Measurements from ENCODE around the gene RTF1.

Gene RTF1

DNA sequence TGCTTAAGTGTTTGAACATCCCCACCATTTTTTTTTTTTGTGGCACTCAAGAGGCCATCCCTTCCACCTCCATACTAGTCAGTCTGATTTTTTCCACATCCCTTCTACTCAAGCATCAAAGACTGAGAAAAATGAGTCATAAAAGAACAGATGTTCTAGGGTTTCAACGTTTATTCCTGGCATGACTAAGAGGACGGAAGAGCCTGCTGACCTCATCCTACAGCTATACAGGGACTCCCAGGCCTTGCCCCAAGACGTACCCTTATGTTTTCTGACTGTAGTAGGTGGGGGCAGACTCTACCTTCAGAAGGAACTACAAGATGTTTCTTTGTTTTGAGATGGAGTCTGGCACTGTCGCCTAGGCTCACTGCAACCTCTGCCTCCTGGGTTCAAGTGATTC, 73.5 kb downstream of the RTF1 start:
- DNase-seq: no peak

DNA sequence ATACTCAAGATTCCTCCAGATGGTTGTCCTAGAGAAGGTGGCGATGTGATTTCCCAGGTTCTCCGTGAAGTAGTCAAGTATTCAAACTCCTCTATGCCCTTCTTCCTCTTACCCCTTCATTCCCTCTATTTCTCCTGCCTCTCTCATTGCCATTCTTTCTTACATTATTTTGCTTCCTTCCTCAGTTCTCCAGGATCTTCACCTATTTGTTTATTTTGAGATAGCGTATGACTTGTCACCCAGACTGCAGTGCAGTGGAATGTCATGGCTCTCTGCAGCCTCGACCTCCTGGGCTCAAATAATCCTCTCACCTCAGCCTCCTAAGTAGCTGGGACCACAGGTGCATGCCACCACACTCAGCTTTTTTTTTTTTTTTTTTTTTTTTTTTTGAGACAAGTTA, 75.0 kb downstream of the RTF1 start:
- no peak for DNase-seq

DNA sequence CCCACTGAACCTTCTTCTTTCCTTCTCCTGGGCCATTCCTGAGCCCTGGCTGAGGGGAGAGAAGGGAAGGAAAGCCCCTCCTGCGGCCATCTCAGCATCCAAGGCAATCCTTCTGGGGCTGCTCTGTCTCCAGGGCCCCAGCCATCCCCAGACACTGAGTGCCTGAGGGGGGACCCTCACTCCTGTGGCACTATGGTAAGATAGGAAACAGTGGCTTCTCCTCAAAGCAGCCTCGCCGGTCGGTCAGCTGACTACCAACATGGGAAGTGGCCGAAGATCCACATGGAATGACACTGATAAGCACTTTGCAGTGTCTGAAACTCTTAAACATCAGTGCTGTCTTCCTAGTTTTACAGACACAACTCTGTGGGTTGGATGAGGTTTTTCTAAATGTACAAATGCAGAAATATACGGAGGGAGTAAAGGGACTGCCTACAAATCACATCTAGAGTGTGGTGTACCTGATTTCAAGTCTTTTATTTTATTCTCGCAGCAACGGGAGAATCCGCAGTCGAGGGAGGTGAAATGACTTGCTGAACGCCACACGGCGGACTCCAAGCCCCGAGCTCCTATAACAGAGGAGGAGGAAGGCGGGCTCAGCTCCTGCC, 75.8 kb downstream of the RTF1 start:
- no peak for DNase-seq

DNA sequence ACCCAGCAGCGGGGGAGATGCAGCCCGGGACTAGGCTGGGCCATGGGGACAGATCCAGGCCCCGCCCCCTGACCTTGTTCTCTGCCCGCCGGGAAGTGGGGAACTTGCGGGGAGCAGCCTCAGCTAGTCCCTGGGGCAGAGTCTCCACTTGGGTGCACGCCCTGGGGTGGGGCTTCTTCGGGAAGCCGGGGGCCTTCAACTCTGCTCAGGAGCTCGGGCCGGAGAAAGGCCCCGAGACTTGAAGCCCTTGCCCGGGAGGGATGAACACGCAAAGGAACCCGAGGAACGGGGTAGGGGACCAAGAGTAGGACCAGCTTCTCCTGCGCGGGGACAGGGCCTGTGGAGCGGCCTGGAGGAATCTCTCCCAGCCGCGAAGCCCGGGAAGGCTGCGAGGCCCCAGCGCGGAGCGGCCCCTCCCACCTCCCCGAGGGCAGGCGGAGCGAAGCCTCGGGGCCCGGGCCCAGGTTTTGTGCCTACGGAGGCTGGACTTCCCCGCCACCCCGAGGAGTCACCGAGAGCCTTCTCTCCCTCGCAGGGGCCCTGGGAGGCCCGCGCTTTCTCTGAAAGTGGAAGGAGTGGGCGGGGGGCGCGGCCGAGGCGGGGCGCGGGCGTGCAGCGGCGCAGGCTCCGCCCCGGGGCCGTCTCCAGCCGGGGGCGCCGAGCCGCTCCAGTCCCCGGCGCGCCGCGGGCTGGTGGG, 76.5 kb downstream of the RTF1 start, which contains the start of gene ITPKA:
Gene ITPKA (plus strand): TSS at position 670 of the 697 bp plus-strand sequence. CDS start 54 bp downstream, outside the sequence.
- peak; percentile 46 for DNase-seq

DNA sequence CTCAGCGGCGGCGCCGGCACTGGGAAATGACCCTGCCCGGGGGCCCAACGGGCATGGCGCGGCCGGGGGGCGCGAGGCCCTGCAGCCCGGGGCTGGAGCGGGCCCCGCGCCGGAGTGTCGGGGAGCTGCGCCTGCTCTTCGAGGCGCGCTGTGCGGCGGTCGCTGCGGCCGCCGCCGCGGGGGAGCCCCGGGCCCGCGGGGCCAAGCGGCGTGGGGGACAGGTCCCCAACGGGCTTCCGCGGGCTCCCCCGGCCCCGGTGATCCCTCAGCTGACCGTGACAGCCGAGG, 77.0 kb downstream of the RTF1 start:
- no peak for DNase-seq

DNA sequence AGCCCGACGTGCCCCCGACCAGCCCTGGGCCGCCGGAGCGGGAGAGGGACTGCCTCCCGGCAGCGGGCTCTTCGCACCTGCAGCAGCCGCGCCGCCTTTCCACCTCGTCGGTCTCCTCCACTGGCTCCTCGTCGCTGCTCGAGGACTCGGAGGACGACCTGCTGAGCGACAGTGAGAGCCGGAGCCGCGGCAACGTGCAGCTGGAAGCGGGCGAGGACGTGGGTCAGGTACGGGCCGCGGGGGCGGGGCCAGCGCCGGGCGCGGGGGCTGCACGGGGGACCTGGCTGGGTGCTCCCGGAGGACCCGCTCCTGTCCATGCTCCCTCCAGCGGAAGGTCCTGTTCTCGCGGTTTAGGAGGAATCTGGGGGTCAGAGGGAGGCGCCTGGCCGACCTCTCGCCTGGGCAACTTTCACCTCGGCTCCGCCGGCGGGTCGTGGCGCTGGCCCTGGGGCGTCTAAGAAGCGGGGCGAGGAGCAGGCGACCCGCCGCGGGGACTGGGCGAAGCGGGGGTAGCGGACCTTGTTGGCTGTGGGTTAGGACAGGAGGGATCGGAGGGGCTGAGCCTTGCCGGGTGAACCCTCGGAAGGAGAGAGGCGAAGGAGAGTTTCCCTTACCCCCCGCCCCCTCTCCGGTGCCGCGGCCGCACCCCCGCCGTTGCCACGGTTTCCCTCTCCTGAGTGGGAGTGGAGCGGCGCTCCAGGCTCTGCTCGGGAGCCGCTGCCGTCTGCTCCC, 77.5 kb downstream of the RTF1 start:
- no peak for DNase-seq

DNA sequence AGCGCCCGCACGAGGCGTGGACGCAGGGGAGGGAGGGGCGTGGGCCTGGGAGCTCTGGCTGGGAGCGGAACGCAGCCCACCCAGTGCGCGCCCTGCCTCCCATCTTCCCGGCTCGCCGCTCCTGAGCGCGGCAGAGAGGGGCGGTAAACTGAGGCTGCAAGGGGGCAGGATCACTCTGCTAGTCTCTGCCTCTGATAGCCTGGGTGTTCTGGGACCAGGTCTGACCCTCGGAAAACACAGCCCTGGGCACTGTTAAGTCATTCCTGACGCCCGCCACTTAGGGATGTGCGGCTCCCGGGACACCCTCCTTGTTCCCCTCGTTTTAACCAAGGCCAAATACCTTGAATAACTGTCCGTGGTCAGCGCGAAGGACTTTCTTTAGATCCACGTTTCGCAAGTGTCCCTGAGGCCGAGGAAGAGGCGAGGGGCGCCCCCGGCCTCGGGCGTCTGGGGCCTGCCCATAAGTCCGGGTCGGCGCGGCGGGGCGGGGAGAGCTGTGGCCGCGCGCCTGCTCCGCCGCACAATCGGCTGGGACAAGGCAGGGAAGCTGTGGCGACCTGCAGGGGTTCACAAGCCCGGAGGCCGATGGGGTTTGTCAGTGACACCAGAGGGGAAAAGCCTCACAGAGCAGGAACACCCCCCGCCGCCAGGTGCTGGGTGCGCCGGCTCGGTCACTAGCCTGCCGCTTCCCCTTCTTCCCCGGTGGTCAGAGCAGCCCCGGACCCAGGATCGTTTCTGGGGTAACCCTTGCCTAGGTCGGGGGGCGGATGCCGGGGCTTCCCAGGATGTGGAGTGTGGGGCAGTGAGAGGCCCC, 78.2 kb downstream of the RTF1 start:
- no peak for DNase-seq

DNA sequence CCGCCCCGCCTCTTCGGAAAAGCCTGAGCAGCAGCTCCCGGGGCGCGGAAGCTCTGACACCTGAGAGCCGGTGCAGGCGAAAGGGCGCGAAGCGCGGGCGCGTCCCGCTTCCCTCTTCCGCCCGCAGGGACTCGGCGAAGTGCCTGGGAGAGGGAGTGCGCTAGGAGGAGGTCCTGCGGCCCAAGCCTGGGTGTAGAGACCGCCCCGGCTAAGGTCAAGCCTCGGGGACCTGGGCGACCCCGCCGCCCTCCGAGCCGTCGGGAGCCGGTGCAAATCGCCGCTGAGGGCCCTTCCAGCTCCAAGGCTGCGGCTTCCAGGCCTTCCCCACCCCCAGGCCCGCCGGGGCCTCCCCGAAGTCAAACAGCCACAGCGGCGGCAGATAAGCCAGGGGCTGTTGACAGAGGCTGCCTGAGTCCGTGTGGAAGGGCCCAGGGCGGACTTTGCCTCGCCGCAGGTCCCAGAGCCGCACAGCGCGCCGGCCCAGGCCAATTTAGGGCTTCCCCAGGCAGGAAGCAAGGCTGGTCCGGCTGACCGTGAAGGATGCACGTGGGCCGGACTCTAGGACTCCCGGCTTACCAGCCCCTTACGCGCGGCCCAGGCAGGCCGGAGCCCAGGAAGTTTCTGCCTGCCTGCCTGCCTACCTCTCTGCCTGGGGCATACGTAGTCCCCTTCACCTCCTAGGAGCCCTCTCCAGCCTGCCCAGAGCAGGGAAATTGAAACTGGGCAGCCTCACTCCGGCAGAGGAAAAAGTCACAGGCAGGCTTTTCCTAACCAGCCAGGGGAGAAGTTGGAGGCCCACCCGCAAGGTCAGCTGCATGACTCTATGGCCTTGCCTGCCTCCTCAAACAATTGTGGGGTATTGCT, 79.1 kb downstream of the RTF1 start:
- DNase-seq: no peak

DNA sequence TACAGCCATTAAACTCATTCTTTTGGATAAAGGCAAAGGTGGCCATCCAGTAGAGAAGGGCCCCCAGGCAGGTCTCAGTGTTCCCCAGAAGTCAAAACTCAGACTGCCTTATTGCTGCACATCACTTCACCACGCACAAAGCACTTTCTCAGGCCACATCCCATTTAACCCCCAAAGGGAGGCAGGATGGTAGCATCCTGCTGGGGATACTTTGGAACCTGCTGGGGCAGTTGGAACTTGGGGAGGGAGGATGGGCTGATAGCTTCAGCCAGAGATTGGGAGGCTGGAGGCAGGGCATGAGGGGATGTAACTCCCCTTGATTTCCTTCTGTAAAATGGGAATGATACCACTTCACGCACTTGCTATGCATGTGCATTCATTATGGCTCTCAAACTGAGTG, 81.8 kb downstream of the RTF1 start:
- DNase-seq: no peak

DNA sequence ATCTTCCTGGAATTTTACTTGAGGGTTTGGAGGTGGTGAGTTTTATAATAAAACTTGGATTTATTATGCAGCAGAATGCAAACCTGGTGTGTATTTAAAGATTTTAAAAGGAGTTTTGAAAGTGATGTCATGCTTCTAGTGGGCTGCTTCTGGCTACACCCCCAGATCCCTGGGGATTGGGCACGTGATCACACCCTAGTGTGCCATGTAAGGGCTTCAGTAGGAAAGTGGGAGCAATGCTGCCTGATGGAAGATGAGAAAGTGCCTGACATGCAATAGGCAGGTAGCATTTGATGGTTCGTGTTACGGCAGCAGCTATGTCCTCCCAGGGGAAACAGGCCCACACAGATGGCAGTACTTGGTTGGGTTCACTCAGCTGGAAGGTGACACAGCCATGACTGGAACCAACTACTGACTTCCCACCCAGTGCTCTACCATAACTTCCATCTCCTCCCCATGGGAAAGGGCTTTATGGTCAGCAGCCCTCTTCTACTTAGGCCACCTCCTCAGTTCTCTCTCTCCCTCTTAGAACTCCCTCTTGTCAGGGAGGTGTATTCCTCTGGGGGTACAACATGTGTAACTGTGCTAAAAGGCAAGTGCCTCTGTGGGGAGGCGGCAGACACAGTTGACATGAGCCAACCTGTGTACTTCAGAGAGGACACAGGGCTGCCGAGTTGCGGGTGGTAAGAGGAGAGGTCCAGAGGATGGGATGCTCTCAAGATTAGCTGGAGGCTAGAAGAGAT, 82.4 kb downstream of the RTF1 start:
- peak; percentile 35 for DNase-seq

DNA sequence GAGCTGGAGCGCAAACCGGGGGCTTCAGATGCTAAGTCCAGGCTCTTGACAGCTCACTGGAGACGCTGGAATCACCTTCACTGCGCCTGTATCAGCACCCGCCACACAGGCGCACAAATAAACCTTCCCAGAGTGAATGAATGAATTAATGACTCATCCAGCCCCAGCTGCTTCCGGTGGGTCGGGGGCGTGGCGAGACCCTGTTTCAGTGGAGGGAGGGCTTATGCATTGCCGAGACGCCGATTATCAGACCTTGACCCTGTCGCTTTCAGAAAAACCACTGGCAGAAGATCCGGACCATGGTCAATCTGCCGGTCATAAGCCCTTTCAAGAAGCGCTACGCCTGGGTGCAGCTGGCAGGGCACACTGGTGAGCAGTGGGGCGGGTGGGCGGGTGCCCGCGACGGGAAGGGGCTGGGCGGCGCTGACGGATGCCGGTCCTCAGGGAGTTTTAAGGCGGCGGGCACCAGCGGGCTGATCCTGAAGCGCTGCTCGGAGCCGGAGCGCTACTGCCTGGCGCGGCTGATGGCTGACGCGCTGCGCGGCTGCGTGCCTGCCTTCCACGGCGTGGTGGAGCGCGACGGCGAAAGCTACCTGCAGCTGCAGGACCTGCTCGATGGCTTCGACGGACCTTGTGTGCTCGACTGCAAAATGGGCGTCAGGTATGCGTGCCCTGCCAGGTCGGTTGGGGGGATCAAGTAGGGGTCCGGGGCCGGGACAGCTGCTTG, 84.5 kb downstream of the RTF1 start:
- peak; percentile 24 for DNase-seq

DNA sequence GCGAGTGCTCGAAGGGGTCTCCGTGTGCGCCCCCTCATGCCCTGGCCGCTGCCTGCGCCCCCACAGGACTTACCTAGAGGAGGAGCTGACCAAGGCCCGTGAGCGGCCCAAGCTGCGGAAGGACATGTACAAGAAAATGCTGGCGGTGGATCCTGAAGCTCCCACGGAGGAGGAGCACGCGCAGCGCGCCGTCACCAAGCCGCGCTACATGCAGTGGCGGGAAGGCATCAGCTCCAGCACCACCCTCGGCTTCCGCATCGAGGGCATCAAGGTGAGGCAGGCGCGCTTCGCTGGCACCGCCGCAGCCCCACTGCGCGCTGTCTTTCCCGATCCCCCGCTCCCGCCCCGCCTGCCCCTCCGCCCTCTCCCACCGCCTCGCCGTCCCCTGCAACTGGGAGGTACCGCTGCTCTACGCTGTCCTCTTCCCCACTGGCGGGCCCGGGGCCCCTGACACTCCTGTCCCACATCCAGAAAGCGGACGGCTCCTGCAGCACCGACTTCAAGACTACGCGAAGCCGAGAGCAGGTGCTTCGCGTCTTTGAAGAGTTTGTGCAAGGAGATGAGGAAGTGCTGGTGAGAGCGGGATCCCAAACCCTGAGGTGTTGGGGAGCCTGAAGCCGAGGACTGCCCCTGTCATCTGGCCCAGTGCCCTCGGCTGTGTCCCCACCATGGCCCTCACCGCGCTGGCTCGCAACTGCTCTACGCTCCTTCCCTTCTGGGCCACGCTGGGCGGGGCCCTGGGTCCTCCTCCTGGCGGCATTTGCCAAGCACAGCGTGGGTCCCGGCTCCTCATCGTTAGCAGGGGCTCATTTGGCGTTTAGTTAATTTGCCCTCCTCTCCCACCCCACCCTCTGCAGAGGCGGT, 85.3 kb downstream of the RTF1 start:
- no peak for DNase-seq

DNA sequence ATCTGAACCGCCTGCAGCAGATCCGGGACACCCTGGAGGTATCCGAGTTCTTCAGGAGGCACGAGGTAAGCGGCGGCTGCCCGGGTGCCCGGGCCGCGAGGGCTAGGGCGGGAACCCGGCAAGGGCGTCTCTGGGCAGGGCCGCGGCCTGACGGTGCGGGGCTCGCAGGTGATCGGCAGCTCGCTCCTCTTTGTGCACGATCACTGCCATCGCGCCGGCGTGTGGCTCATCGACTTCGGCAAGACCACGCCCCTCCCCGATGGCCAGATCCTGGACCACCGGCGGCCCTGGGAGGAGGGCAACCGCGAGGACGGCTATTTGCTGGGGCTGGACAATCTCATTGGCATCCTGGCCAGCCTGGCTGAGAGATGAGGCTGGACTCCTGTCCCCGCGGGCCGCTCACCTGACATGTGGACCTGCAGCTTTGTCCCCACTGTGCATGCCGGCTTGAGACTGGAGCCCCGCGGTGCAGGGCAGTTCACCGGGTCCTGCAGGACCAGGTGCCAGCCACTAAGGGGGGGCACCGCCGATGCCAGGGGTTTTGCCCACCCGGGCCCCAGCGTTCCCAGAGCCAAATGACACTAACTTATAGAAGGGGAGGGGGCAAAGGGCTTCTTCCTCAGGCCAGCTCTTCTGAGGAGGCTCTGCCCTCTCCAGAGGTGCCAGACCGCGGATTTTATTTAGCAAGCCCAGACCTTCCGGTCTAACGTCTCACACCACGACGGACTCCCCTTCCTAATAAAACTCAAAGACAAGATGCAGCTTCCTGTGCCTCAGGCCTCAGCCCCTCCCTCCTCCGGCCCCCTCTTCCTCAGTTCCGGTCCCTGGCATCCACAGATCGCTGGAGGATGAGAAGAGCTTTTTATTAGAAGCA, 86.1 kb downstream of the RTF1 start:
- no peak for DNase-seq

DNA sequence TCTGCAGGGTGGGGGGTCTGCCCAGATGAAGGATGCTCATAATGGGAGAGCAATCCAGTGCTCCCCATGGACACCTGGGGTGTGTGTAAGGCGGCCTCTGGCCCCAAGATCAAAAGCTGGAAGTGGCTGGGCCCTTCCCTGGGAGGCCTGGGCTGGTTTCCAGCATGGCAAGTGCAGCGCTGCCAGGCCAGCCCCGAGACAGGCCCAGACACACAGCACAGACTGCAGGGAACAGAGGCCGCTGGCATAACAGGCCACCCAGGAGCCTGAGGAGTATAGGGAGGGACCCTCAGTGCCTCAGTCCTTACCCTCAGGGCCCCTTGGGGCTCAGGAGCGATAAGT, 86.7 kb downstream of the RTF1 start:
- DNase-seq: no peak

DNA sequence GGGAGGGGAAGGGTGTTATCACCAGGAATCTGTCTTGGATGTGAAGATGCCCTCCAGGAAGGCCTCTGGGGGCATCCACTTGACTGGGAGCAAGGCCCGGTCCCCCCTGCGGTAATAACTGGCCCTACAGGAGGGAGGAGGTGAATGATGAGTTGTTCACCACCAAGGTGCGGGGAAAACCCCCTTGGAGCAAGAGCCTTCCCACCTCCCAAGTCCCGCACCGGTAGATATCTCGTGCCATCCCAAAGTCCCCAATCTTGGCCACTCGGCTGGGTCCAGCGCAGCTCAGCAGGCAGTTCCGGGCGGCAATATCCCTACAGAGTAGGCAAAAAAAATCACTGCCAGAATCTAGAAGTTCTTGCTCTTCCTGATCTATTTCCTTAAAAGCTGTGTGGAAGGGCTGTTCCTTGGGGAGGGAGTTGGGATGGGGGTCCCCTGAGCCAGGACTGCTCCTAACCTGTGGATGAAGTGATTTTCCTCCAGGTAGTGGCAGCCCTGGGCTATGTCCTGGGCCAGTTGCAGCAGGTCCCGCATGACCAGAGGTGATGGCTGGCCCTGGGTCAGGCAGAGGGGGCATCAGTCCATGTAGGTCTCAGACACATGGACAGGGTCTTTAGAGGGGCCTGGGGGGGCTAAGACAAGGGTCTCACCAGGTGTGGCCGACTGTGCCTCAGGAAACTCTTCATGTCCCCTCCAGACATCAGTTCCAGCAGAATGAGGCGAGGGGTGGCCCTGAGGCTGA, 88.0 kb downstream of the RTF1 start:
- no peak for DNase-seq

DNA sequence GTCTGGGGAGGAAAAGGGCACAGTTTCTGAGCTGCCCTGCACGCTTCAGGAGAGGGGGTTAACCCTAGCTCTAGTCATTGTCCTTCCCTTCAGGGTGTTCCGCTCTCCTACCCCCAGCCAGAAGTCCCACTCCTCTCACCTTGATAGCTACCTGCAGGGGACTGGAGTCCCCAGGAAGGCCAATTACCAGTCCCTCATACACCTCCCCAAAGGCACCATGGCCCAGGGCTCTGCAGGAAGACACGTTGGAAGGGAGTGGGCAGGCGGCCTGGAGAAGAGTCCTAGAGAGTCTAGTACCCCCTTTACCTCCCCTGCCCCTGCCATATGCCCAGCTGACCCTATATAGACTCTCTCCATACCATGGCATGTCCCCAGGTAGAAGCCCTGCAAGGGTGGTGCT, 88.9 kb downstream of the RTF1 start:
- no peak for DNase-seq

DNA sequence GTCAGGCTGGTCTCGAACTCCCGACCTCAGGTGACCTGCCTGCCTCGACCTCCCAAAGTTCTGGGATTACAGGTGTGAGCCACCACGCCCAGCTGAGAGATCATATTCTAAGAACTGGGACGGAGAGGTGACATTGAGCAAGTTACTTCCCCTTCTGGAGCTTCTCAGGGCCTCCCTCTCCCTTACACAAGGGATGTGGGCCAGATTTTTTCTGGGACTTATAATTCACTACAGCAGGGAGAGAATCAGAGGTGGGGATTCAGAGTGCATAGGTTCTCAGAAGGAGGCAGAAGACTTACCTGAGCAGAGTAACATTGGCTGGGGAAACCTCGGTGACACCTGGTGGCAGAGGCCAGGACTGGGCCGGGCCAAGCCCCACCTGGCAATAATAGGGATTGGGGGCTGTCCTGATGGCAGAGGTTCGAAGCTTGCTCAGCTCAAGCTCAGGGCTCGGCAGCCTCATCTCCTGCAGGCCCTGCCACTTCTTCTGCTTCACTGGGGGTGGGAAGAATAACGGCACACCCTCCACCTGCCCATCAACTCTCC, 90.0 kb downstream of the RTF1 start:
- no peak for DNase-seq

DNA sequence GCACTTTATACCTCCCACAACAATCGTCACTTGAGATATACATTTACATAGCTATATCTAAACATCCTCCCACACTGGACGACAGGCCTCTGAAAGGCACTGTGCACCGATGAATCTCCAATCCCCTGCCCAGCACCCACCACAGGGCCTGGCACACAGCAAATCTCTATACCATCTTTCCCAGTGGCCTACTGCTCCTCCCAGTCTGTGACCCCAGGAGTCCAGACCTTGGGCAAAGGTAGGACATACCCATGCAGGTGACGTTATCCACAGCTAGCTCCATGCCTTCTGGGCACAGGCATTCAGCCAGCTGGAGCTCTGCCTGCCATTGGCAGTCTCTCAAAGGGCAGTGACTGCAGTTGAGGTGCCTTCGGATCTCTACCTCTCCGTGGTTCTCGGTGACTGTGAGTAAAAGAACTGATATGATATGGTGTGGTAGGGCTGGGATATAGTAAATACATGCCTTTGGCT, 91.0 kb downstream of the RTF1 start:
- DNase-seq: no peak
